ENCODE results near the gene DDC.
"Not testable (repeated sequence)": the region's sequence is repeated elsewhere in the genome, so short reads cannot be mapped to it uniquely, and the experiment has no call there.

The DDC gene

GRCh38 chr7:50462361-50462760 lies 102.8 kb downstream of the DDC start:
- no peak overlapping the region for H3K4me2 ChIP-seq (ENCODE audit: low read length)
- no peaks in the 10 kb centered on the region for H3K9me3 ChIP-seq (ENCODE audit: insufficient read depth, low read depth, low read length)
- H3K9ac ChIP-seq (ENCODE audit: low read length) = no peak overlapping the region
- no peaks in the 10 kb centered on the region for H3K27me3 ChIP-seq (ENCODE audit: insufficient read depth, low read length)
- H3K36me3 ChIP-seq (ENCODE audit: control insufficient read depth in 1 of 2, insufficient read depth in 2 of 2, low read length in 2 of 2) = no peaks in the 10 kb centered on the region
- no peaks in the 10 kb centered on the region for H3K79me2 ChIP-seq (ENCODE audit: control insufficient read depth, insufficient read depth, low read length, poor library complexity)
- H3K4me3 ChIP-seq (ENCODE audit: low read depth, low read length) = no peak overlapping the region
- no peak overlapping the region for H3K27ac ChIP-seq (ENCODE audit: low read depth, low read length)
- no peak overlapping the region for H3K4ac ChIP-seq (ENCODE audit: low read depth, low read length)
- H3K18ac ChIP-seq (ENCODE audit: low read length) = no peak overlapping the region
- no peaks in the 10 kb centered on the region for H3K79me1 ChIP-seq (ENCODE audit: low read length)
- no peak overlapping the region for H3K23ac ChIP-seq (ENCODE audit: low read length)
- WGBS (ENCODE audit: extremely low coverage, insufficient coverage, insufficient read length) = no CpG with 5 or more reads among the region's 4 CpGs
- no peak overlapping the region for H2AK5ac ChIP-seq (ENCODE audit: low read length)
- H2BK5ac ChIP-seq (ENCODE audit: low read depth, low read length, poor library complexity) = no peak overlapping the region
- no peak overlapping the region for H3K14ac ChIP-seq (ENCODE audit: low read length)
- H4K12ac ChIP-seq (ENCODE audit: low read depth, low read length) = no peak overlapping the region
- no peaks in the 10 kb centered on the region for H3K4me1 ChIP-seq (ENCODE audit: control insufficient read depth in 1 of 2, insufficient read depth in 2 of 2, low read length in 2 of 2)
- H4K91ac ChIP-seq (ENCODE audit: low read depth, low read length) = no peak overlapping the region
- no peak overlapping the region for H2BK120ac ChIP-seq (ENCODE audit: insufficient read depth, low read length, poor library complexity)
- H2BK12ac ChIP-seq (ENCODE audit: low read length) = no peak overlapping the region
- H4K8ac ChIP-seq (ENCODE audit: low read depth, low read length) = no peak overlapping the region
- no peak overlapping the region for H2AFZ ChIP-seq (ENCODE audit: insufficient read depth, low read length, poor library complexity)
- DNase-seq = no peak

GRCh38 chr7:50461695-50462094 lies 103.5 kb downstream of the DDC start:
- no CpG with 5 or more reads among the region's 1 CpG for WGBS (ENCODE audit: extremely low coverage, insufficient coverage, insufficient read length)
- Histone ChIP-seq H3K23ac (ENCODE audit: low read length) (no peak overlapping the region), H3K4me1 (ENCODE audit: control insufficient read depth in 1 of 2, insufficient read depth in 2 of 2, low read length in 2 of 2) (no peaks in the 10 kb centered on the region), H3K14ac (ENCODE audit: low read length) (no peak overlapping the region), H2AFZ (ENCODE audit: insufficient read depth, low read length, poor library complexity) (no peak overlapping the region), H3K4me3 (ENCODE audit: low read depth, low read length) (no peak overlapping the region), H3K79me1 (ENCODE audit: low read length) (no peaks in the 10 kb centered on the region), H3K79me2 (ENCODE audit: control insufficient read depth, insufficient read depth, low read length, poor library complexity) (no peaks in the 10 kb centered on the region), H3K9me3 (ENCODE audit: insufficient read depth, low read depth, low read length) (peaks cover 2% of the 10 kb centered on the region), H3K27ac (ENCODE audit: low read depth, low read length) (no peak overlapping the region), H2BK5ac (ENCODE audit: low read depth, low read length, poor library complexity) (no peak overlapping the region), H4K8ac (ENCODE audit: low read depth, low read length) (no peak overlapping the region), H2BK120ac (ENCODE audit: insufficient read depth, low read length, poor library complexity) (no peak overlapping the region), H3K18ac (ENCODE audit: low read length) (no peak overlapping the region), H3K4ac (ENCODE audit: low read depth, low read length) (no peak overlapping the region), H3K9ac (ENCODE audit: low read length) (no peak overlapping the region), H4K12ac (ENCODE audit: low read depth, low read length) (no peak overlapping the region), H3K36me3 (ENCODE audit: control insufficient read depth in 1 of 2, insufficient read depth in 2 of 2, low read length in 2 of 2) (no peaks in the 10 kb centered on the region), H3K27me3 (ENCODE audit: insufficient read depth, low read length) (no peaks in the 10 kb centered on the region), H4K91ac (ENCODE audit: low read depth, low read length) (no peak overlapping the region), H3K4me2 (ENCODE audit: low read length) (no peak overlapping the region), H2BK12ac (ENCODE audit: low read length) (no peak overlapping the region), H2AK5ac (ENCODE audit: low read length) (no peak overlapping the region)
- no peak for DNase-seq

GRCh38 chr7:50459183-50459582 lies 106.0 kb downstream of the DDC start:
- H4K12ac ChIP-seq (ENCODE audit: low read depth, low read length); H3K23ac ChIP-seq (ENCODE audit: low read length); H3K36me3 ChIP-seq (ENCODE audit: control insufficient read depth in 1 of 2, insufficient read depth in 2 of 2, low read length in 2 of 2); H3K18ac ChIP-seq (ENCODE audit: low read length); H3K4me3 ChIP-seq (ENCODE audit: low read depth, low read length); H3K4me2 ChIP-seq (ENCODE audit: low read length); H3K79me1 ChIP-seq (ENCODE audit: low read length); H2BK5ac ChIP-seq (ENCODE audit: low read depth, low read length, poor library complexity); H4K8ac ChIP-seq (ENCODE audit: low read depth, low read length); H3K4ac ChIP-seq (ENCODE audit: low read depth, low read length); DNase-seq; H3K27me3 ChIP-seq (ENCODE audit: insufficient read depth, low read length); H2AFZ ChIP-seq (ENCODE audit: insufficient read depth, low read length, poor library complexity); H3K27ac ChIP-seq (ENCODE audit: low read depth, low read length); H3K14ac ChIP-seq (ENCODE audit: low read length); H3K9ac ChIP-seq (ENCODE audit: low read length); H3K4me1 ChIP-seq (ENCODE audit: control insufficient read depth in 1 of 2, insufficient read depth in 2 of 2, low read length in 2 of 2); H2AK5ac ChIP-seq (ENCODE audit: low read length); H4K91ac ChIP-seq (ENCODE audit: low read depth, low read length); H3K79me2 ChIP-seq (ENCODE audit: control insufficient read depth, insufficient read depth, low read length, poor library complexity); H2BK120ac ChIP-seq (ENCODE audit: insufficient read depth, low read length, poor library complexity); H3K9me3 ChIP-seq (ENCODE audit: insufficient read depth, low read depth, low read length); H2BK12ac ChIP-seq (ENCODE audit: low read length): not testable (repeated sequence)
- no CpG with 5 or more reads among the region's 27 CpGs for WGBS (ENCODE audit: extremely low coverage, insufficient coverage, insufficient read length)

- H4K12ac ChIP-seq (ENCODE audit: low read depth, low read length); H3K9ac ChIP-seq (ENCODE audit: low read length); H3K4ac ChIP-seq (ENCODE audit: low read depth, low read length); H3K4me2 ChIP-seq (ENCODE audit: low read length); H2AK5ac ChIP-seq (ENCODE audit: low read length); H2BK5ac ChIP-seq (ENCODE audit: low read depth, low read length, poor library complexity); H3K27ac ChIP-seq (ENCODE audit: low read depth, low read length); H3K36me3 ChIP-seq (ENCODE audit: control insufficient read depth in 1 of 2, insufficient read depth in 2 of 2, low read length in 2 of 2); H3K4me3 ChIP-seq (ENCODE audit: low read depth, low read length); H4K8ac ChIP-seq (ENCODE audit: low read depth, low read length); H2BK12ac ChIP-seq (ENCODE audit: low read length); H2AFZ ChIP-seq (ENCODE audit: insufficient read depth, low read length, poor library complexity); H3K23ac ChIP-seq (ENCODE audit: low read length); H3K79me1 ChIP-seq (ENCODE audit: low read length); H3K27me3 ChIP-seq (ENCODE audit: insufficient read depth, low read length); H3K14ac ChIP-seq (ENCODE audit: low read length); H3K79me2 ChIP-seq (ENCODE audit: control insufficient read depth, insufficient read depth, low read length, poor library complexity); H4K91ac ChIP-seq (ENCODE audit: low read depth, low read length); H3K18ac ChIP-seq (ENCODE audit: low read length); DNase-seq; H2BK120ac ChIP-seq (ENCODE audit: insufficient read depth, low read length, poor library complexity); H3K4me1 ChIP-seq (ENCODE audit: control insufficient read depth in 1 of 2, insufficient read depth in 2 of 2, low read length in 2 of 2); H3K9me3 ChIP-seq (ENCODE audit: insufficient read depth, low read depth, low read length): not testable (repeated sequence)
- no CpG with 5 or more reads among the region's 4 CpGs for WGBS (ENCODE audit: extremely low coverage, insufficient coverage, insufficient read length)
These were observed 106.6 kb downstream of the DDC start for GRCh38 chr7:50458651-50459050.

All from trophoblast cell (in vitro differentiated cells and primary cell).